ENCODE results near the gene CEP63.

Gene CEP63

DNA sequence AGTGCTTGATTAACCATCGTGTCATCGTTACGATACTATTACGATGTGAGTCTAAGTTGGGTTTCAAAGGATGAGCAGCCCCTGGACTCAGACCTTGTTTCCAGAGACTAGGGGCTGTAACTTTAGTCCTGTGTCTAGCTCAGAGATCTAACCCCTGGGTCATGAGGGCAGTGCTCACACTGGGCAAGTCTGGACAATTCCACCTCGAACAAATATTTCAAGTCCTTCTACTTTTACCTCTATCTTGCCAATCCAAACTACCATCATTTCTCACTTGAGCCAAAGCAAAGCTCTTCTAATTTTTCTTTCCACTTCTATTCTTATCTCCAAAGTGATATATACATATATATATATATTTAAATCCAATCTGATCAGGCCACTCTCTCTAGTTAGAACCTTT, 10.9 kb upstream of the CEP63 start:
- no peak overlapping the region for H3K4me3 ChIP-seq (replicated peaks; ENCODE audit: low read depth, low read length)
- DNase-seq (ENCODE audit: low read depth): no peak
- TF ChIP-seq CTCF (IDR thresholded peaks at IDR 0.05; ENCODE audit: low read length, missing control alignments): no peak

DNA sequence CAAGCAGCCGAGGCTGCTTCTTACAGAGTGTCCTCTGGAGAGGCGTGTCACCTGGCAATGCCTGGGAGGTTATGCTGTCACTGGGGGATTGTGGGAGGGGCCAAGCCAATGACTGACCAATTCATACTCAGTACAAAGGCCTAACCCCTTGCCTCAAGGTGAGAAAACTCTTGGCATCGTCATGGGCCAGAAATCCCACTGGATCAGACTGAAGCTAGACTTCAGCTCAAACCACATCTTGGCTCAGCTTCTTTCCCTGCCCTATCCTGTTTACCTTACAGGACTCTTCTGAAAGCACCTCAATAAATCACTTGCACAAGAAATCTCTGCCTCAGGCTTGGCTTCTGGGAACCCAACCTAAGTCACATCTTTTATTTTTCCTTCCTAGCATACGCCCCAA, 9.6 kb upstream of the CEP63 start:
- TF ChIP-seq CTCF (IDR thresholded peaks at IDR 0.05; ENCODE audit: low read length, missing control alignments): no peak
- H3K4me3 ChIP-seq (replicated peaks; ENCODE audit: low read depth, low read length): no peak overlapping the region
- no peak for DNase-seq (ENCODE audit: low read depth)

DNA sequence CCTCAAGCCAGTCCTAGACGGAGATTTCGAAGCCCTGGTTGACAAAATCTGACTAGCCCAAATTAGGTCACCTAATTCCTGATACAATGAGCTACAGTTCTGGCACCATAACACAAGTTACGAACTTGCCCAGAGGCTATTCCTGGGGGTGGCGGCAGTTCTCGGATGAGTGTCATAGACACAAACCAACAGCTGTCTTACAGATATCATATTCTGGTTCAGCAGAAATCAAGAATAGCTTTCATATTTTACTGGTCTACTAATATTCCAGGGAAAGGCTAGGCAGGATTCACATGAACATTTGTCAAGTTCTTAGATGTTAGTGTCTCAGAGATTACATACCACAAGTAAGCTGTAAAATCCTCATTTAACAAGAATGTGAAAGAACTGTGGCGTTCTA, 8.9 kb upstream of the CEP63 start:
- no peak for DNase-seq (ENCODE audit: low read depth)
- no peak overlapping the region for H3K4me3 ChIP-seq (replicated peaks; ENCODE audit: low read depth, low read length)
- no peak for TF ChIP-seq CTCF (IDR thresholded peaks at IDR 0.05; ENCODE audit: low read length, missing control alignments)

GRCh38 chr3:134477938-134478337, 7.9 kb upstream of the CEP63 start:
- no peak for DNase-seq (ENCODE audit: low read depth)
- no peak for TF ChIP-seq CTCF (IDR thresholded peaks at IDR 0.05; ENCODE audit: low read length, missing control alignments)
- H3K4me3 ChIP-seq (replicated peaks; ENCODE audit: low read depth, low read length): no peak overlapping the region

DNA sequence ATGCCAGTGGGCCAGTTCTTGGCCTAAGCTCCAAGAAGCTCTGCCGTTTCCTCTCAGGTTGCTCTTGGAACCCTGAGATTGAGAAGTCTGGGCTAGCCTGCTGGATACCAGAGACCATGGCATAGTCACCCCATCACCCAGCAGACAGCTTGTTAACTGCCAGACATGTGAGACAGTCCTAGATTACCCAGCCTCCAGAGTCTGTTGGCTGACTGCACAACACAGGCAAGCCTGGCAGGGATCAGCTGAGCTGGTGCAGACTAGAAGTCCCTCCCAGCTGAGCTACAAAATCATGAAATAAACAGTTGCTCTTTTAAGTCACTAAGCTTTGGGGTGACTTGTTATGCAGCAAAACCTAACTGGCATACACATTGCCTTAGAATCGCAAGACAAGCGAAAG, 5.3 kb upstream of the CEP63 start:
- no peak overlapping the region for H3K4me3 ChIP-seq (replicated peaks; ENCODE audit: low read depth, low read length)
- TF ChIP-seq CTCF (IDR thresholded peaks at IDR 0.05; ENCODE audit: low read length, missing control alignments): no peak
- DNase-seq (ENCODE audit: low read depth): no peak

GRCh38 chr3:134481166-134481565, 4.7 kb upstream of the CEP63 start:
- no peak for TF ChIP-seq CTCF (IDR thresholded peaks at IDR 0.05; ENCODE audit: low read length, missing control alignments)
- no peak overlapping the region for H3K4me3 ChIP-seq (replicated peaks; ENCODE audit: low read depth, low read length)
- no peak for DNase-seq (ENCODE audit: low read depth)

DNA sequence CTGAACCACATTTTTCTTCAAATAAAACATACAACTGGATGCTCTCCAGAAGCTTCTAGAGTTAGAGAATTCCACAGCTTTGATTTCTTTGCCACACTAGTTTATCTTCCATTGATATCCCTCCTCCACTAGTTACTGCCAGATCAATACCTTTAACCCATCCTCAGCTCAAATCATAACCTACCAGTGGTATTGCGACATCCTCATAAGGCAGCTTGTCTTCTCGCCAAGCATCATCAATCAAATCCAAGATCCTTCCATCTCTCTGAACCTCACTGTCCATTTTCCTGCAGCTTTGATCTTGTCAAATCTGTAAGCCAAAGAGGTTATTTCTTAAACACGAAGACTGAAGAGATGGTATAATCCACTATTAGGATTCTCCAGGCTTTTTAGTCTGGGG, 3.2 kb upstream of the CEP63 start:
- H3K4me3 ChIP-seq (replicated peaks; ENCODE audit: low read depth, low read length): no peak overlapping the region
- no peak for DNase-seq (ENCODE audit: low read depth)
- TF ChIP-seq CTCF (IDR thresholded peaks at IDR 0.05; ENCODE audit: low read length, missing control alignments): no peak
